HepG2 (cell line): Measurements from ENCODE around the gene CRK. TPM values are rescaled to one million over a fixed set of nuclear protein-coding genes. Genes with fewer than 3 reads are reported as not detected.

Experiments
- ATAC-seq: fragments of 200-7000 bp; cut with Tn5 transposase; 3 replicates; pipeline ENCODE4 v1.9.1; 2020; ENCODE audit warnings: mild to moderate bottlenecking, moderate library complexity
- BruUV-seq: library from RNA; stranded (reverse); fragments of 400-500 nt; replicated peaks from 2 replicates; lab custom pipeline; 2021; lab: Mats Ljungman, UMichigan
- CTCF ChIA-PET: fragments of 300-600 bp; formaldehyde crosslinking; extraction: SDS; loops from one replicate; lab custom pipeline; 2021; ENCODE audit warnings: low total read pairs, inconsistent platforms, low intra/inter-chr PET ratio; lab: Yijun Ruan, JAX
- POLR2A ChIA-PET: fragments of 350-600 bp; sonication (Branson Sonifier 250); formaldehyde crosslinking; loops from one replicate; lab custom pipeline; 2020; ENCODE audit warnings: antibody characterized with exemption, inconsistent platforms; lab: Yijun Ruan, JAX
- DNase-seq: peaks from one replicate; pipeline ENCODE4 v3.0.0-alpha.2; 2015; ENCODE audit warnings: low spot score
- FAIRE-seq: peaks from 3 replicates; lab custom pipeline; 2011; peaks lifted over from hg19 to GRCh38; lab: Jason Lieb, UNC
- H2AFZ ChIP-seq: one replicate; pipeline ENCODE4 v1.6.1; 2011; ENCODE audit warnings: low read length, inconsistent platforms
- H3K27ac ChIP-seq: fragments of 300-600 bp; 3 replicates; pipeline ENCODE4 v1.8.0; 2011; ENCODE audit warnings: mixed run types, mild to moderate bottlenecking, mixed read lengths, low read length, inconsistent platforms; ENCODE audit not compliant: insufficient read depth; ENCODE audit errors: extremely low read length
- H3K27me3 ChIP-seq, 2 experiments: fragments of 200-600 bp in 1 of 2; 2 replicates in 1 of 2; 3 replicates in 1 of 2; pipeline versions ENCODE4 v1.6.0 to v1.8.0; 2011; ENCODE audit warnings: low read length in 2 of 2, mild to moderate bottlenecking in 2 of 2, moderate library complexity in 2 of 2, inconsistent platforms in 1 of 2; ENCODE audit not compliant: insufficient read depth in 2 of 2, control insufficient read depth in 1 of 2
- H3K36me3 ChIP-seq, 2 experiments: fragments of 200-600 bp in 1 of 2; replicated peaks in 1 of 2; 2 replicates in 1 of 2; 3 replicates in 1 of 2; pipeline versions ENCODE4 v1.5.1 to v1.8.0; 2011; ENCODE audit warnings: low read length in 2 of 2, inconsistent platforms in 1 of 2; ENCODE audit not compliant: insufficient read depth in 2 of 2, control insufficient read depth in 1 of 2
- H3K4me1 ChIP-seq: 2 replicates; pipeline ENCODE4 v1.5.1; 2012; ENCODE audit warnings: low read length, inconsistent platforms; ENCODE audit not compliant: insufficient read depth
- H3K4me2 ChIP-seq: 2 replicates; pipeline ENCODE4 v1.6.0; 2011; ENCODE audit warnings: low read depth, low read length, inconsistent platforms
- H3K4me3 ChIP-seq, 3 experiments: fragments of 200-600 bp in 1 of 3; sonication (generic), shearing (Covaris generic) in 1 of 3; replicated peaks in 1 of 3; 2 replicates each; pipeline ENCODE4 v1.5.1; 2011 to 2016; ENCODE audit warnings: low read length in 3 of 3, inconsistent platforms in 2 of 3, low read depth in 2 of 3, mild to moderate bottlenecking in 2 of 3, control low read depth in 1 of 3, mixed read lengths in 1 of 3; ENCODE audit not compliant: insufficient read depth in 1 of 3
- H3K79me2 ChIP-seq: one replicate; pipeline ENCODE4 v1.6.1; 2011; ENCODE audit warnings: low read length, inconsistent platforms; ENCODE audit not compliant: insufficient read depth
- H3K9ac ChIP-seq: 2 replicates; pipeline ENCODE4 v1.6.0; 2011; ENCODE audit warnings: mild to moderate bottlenecking, low read depth, low read length, inconsistent platforms; ENCODE audit not compliant: insufficient read depth
- H3K9me3 ChIP-seq: 2 replicates; pipeline ENCODE4 v1.5.1; 2012; ENCODE audit warnings: mild to moderate bottlenecking, low read length
- H4K20me1 ChIP-seq: 2 replicates; pipeline ENCODE4 v1.6.0; 2011; ENCODE audit warnings: inconsistent platforms, mild to moderate bottlenecking, low read length, moderate library complexity; ENCODE audit not compliant: insufficient read depth
- BRCA1 ChIP-seq: sonication (generic); formaldehyde crosslinking; IDR thresholded peaks from 2 replicates; pipeline ENCODE4 v1.4.0; 2020; ENCODE audit warnings: missing genetic modification reagents
- CREBL2 ChIP-seq: sonication (generic); formaldehyde crosslinking; IDR thresholded peaks from 2 replicates; pipeline ENCODE4 v1.8.1; 2023; ENCODE audit warnings: missing genetic modification reagents, mild to moderate bottlenecking, borderline replicate concordance
- DNMT1 ChIP-seq: sonication (generic); formaldehyde crosslinking; IDR thresholded peaks from 2 replicates; pipeline ENCODE4 v1.5.1; 2020; ENCODE audit warnings: mild to moderate bottlenecking, missing genetic modification reagents
- ESRRA ChIP-seq: sonication (generic); formaldehyde crosslinking; IDR thresholded peaks from 2 replicates; pipeline ENCODE4 v1.5.1; 2020; ENCODE audit warnings: mild to moderate bottlenecking, low read depth, missing genetic modification reagents
- GMEB1 ChIP-seq: sonication (generic); formaldehyde crosslinking; IDR thresholded peaks from 2 replicates; pipeline ENCODE4 v1.5.1; 2020; ENCODE audit warnings: missing genetic modification reagents, mild to moderate bottlenecking, borderline replicate concordance
- HNRNPL ChIP-seq: fragments of 200-400 bp; formaldehyde crosslinking; IDR thresholded peaks from 2 replicates; pipeline ENCODE4 v1.6.1; 2017; ENCODE audit warnings: mild to moderate bottlenecking, low read depth, low read length
- IKZF5 ChIP-seq: IDR thresholded peaks from 2 replicates; pipeline ENCODE4 v1.6.1; 2018; ENCODE audit warnings: missing genetic modification reagents, mild to moderate bottlenecking, missing compliant biosample characterization
- KDM4B ChIP-seq: sonication (generic); formaldehyde crosslinking; IDR thresholded peaks from 2 replicates; pipeline ENCODE4 v1.4.0; 2020; ENCODE audit warnings: missing genetic modification reagents
- MXI1 ChIP-seq: IDR thresholded peaks from 3 replicates; pipeline ENCODE4 v1.6.1; 2012; ENCODE audit warnings: low read depth, low read length, inconsistent platforms, borderline replicate concordance
- PREB ChIP-seq: sonication (generic); formaldehyde crosslinking; IDR thresholded peaks from 2 replicates; pipeline ENCODE4 v1.4.0; 2020; ENCODE audit warnings: missing genetic modification reagents
- ZNF296 ChIP-seq: sonication (generic); formaldehyde crosslinking; conservative IDR thresholded peaks from 2 replicates; pipeline ENCODE4 v1.5.0; 2020; ENCODE audit warnings: mild to moderate bottlenecking, missing genetic modification reagents
- ZNF687 ChIP-seq: sonication (generic); formaldehyde crosslinking; IDR thresholded peaks from 2 replicates; pipeline ENCODE4 v1.5.1; 2020; ENCODE audit warnings: mild to moderate bottlenecking, missing genetic modification reagents, moderate library complexity
- ZNF747 ChIP-seq: sonication (generic); formaldehyde crosslinking; IDR thresholded peaks from 2 replicates; pipeline ENCODE4 v1.8.1; 2023; ENCODE audit warnings: missing genetic modification reagents, mild to moderate bottlenecking, borderline replicate concordance
- WGBS: methylation state at CpG from one replicate; pipeline ENCODE4 v1.1.6; 2017; ENCODE audit warnings: low lambda C conversion rate; 5-methylcytosine and 5-hydroxymethylcytosine counted together
- in situ Hi-C: cut with HindIII; loops from 2 replicates; pipeline ENCODE4 v1.10.0; 2017; ENCODE audit warnings: low pct_unique_long_range_greater_than_20kb; ENCODE audit not compliant: extremely low pct_ligation_motif_present
- intact Hi-C: fragments of 100-400 bp; cut with micrococcal nuclease; formaldehyde crosslinking; loops from one replicate; pipeline ENCODE4 v1.10.0; 2022; ENCODE audit not compliant: unreplicated experiment
- polyA plus RNA-seq, 8 experiments: library from polyadenylated mRNA; depleted of rRNA in 3 of 8; stranded (reverse) in 7 of 8; unstranded in 1 of 8; fragments of >200 nt; fragmentation: Illumina TruSeq in 4 of 8; extraction: Trizol in 4 of 8; gene quantifications; 2 replicates each; pipeline versions ENCODE4 v1.2.1 to v1.2.3, GENCODE V29; 2011 to 2016; ENCODE audit warnings: low read depth in 4 of 8, missing spikeins in 1 of 8, mixed read lengths in 1 of 8; ENCODE audit not compliant: insufficient read depth in 1 of 8
- total RNA-seq, 5 experiments: library from RNA; depleted of rRNA; stranded (reverse); fragments of >200 nt; fragmentation: Illumina TruSeq; extraction: Trizol; gene quantifications; 2 replicates each; pipeline ENCODE4 v1.2.3, GENCODE V29; 2016; ENCODE audit warnings: low read depth in 1 of 5

CRK gene
- total and polyA plus RNA-seq, 2 of the 13 experiments (the other 11 are each of a cell fraction or from before 2014, with no cell fraction given) = 47.4 to 54.2 TPM

GRCh38 chr17:1461198-1461944 lies 5.3 kb upstream of the CRK start (continued):
- no peak for TF ChIP-seq GMEB1 (CRISPR knock-in tag)
- TF ChIP-seq KDM4B = no peak
- TF ChIP-seq ZNF747 (CRISPR knock-in tag) = no peak
- TF ChIP-seq ZNF296 (CRISPR knock-in tag) = no peak
- TF ChIP-seq IKZF5 (CRISPR knock-in tag) = no peak
- no peak for TF ChIP-seq PREB (CRISPR knock-in tag)

GRCh38 chr17:1460233-1460632 lies 4.2 kb upstream of the CRK start:
- ChIA-PET POLR2A (interaction anchor here (1.0 to 2.7 kb wide), 2 partner anchors 56 to 310 kb away, joined by 3 to 10 read pairs; partner anchors contain the start of gene INPP5K), CTCF (no interaction called here)
- peak; percentile 45 for DNase-seq
- intact Hi-C loops (no loop called here), in situ Hi-C loops (no loop called here)
- Histone ChIP-seq H3K4me2 (0 out of 2 replicates have a peak overlapping the region, but pooled peaks have one; percentile 4), H3K79me2 (peaks cover 7% of the 10 kb centered on the region), H3K9ac (no peak overlapping the region), H3K27ac (no peak overlapping the region), H3K4me1 (peaks cover 20% of the 10 kb centered on the region), H3K9me3 (no peaks in the 10 kb centered on the region), H2AFZ (no peak overlapping the region), H4K20me1 (no peaks in the 10 kb centered on the region), H3K36me3 (peaks cover 0 to 3% of the 10 kb centered on the region in 2 experiments; a peak in 1 of 5 replicates), H3K27me3 (no peaks in the 10 kb centered on the region; a peak in 1 of 5 replicates), H3K4me3 (no peak overlapping the region)
- no TSS peak for BruUV-seq
- ATAC-seq = peak; percentile 6; the same call in 2 of the 3 replicates
- 13% methylated on average over 6 of the region's 6 CpGs for WGBS
- FAIRE-seq = peak; percentile 8
- TF ChIP-seq ZNF687 (CRISPR knock-in tag) (peak; percentile 47), CREBL2 (CRISPR knock-in tag) (no peak), MXI1 (peak; percentile 43; the same call in 1 of the 3 replicates), ESRRA (peak; percentile 73; the same call in 1 of the 2 replicates), BRCA1 (CRISPR knock-in tag) (no peak), HNRNPL (0 out of 2 replicates have a peak, but pooled peaks have one; percentile 66), DNMT1 (CRISPR knock-in tag) (no peak)
